GM19455 (cell line): Measurements from ENCODE around the gene ANXA6.
A peak's percentile ranks its signal among the peaks of the same experiment; 100 is the strongest.

ENCODE experiments used
- ATAC-seq: cut with Tn5 transposase; IDR thresholded peaks from one replicate; pipeline ENCODE4 v1.9.1; 2021; ENCODE audit not compliant: unreplicated experiment

ANXA6 gene

DNA sequence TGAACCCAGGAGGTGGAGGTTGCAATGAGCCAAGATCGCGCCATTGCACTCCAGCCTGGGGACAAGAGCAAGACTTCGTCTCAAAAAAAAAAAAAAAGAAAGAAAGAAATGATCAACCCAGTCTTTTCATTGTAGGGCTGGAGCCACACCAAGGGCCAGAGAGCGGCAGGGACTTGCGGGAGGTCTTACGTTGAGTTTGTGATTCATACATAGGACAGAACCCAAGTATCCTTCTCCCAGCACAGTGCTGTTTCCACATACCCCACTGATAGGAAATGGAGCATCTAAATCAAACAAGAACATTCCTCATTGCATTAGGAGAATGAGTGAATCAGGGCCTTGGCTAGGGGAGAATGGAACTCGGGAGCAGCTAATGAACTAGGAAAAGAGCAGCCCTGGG is 73.2 kb downstream of the ANXA6 start:
- ATAC-seq, result no peak

GRCh38 chr5:151083081-151083676 is 74.4 kb downstream of the ANXA6 start:
- no peak for ATAC-seq

- ATAC-seq, result no peak
These were observed 75.2 kb downstream of the ANXA6 start for GRCh38 chr5:151082282-151082902.

- no peak for ATAC-seq
These were observed 75.9 kb downstream of the ANXA6 start for GRCh38 chr5:151081431-151082281.

- peak; percentile 77 for ATAC-seq
These were observed 76.8 kb downstream of the ANXA6 start, which contains the start of gene TNIP1 for GRCh38 chr5:151080613-151081430. Gene TNIP1, minus strand, starts transcription at chr5:151081034. Its CDS starts 15,939 bp downstream, at chr5:151065095.

- ATAC-seq, result no peak
These were observed 77.6 kb downstream of the ANXA6 start for GRCh38 chr5:151079838-151080612.

- ATAC-seq, result peak; percentile 50
These were observed 78.9 kb downstream of the ANXA6 start for GRCh38 chr5:151078490-151079262.

DNA sequence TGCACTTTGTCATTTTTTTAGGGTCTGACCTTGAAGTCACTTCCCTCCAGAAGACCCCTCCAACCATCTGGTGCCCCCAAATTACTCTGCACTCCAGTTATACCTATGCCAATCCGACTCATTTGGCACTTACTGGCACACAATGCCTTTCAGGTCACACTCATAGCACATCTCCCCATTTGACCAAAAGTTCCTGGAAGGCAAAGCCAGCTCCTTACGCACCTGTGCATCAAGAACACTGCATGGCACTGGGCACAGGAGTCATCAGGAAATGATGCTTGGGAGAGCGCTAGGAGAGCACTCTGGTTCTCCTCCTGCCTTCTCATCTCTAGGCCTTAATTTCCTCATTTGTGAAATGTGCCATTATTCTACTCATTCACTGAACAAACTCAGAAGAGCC is 79.6 kb downstream of the ANXA6 start:
- ATAC-seq, result no peak

DNA sequence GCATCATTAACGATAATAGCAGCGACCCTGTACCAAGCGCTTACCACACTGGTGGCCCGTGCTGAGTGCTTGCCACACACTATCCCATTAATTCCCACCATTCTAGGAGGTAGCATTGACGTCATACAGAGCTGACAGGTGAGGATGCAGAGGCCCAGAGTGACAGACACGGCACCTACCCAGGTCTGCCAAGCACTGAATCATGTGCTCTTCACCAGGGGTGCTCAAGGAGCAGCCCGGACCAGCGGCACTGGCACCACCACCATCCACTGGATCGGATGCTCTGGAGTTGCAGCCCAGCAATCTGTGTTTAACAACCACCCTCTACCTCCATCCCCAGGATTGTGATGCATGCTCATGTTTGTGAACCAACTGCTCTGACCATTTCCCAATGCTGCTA is 80.2 kb downstream of the ANXA6 start:
- no peak for ATAC-seq

DNA sequence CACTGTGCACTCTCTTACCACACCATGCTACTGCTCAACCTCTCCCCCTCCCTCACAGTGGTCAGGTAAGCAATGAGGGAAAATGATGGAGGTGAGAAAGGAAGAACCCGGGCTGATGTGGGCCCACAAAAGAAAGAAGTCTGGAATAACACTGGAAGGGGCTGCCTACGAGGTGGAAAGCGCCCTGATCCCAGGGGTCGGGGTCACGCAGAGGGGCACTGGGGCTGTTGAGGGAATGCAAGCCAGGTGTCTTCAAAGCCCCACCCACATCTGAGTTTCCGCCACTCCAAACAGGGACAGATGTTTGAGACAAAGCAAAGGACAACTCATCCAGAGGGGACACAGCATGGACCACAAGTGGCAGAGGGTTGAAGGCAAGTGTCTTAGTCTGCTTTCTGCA is 81.0 kb downstream of the ANXA6 start:
- ATAC-seq, result no peak

DNA sequence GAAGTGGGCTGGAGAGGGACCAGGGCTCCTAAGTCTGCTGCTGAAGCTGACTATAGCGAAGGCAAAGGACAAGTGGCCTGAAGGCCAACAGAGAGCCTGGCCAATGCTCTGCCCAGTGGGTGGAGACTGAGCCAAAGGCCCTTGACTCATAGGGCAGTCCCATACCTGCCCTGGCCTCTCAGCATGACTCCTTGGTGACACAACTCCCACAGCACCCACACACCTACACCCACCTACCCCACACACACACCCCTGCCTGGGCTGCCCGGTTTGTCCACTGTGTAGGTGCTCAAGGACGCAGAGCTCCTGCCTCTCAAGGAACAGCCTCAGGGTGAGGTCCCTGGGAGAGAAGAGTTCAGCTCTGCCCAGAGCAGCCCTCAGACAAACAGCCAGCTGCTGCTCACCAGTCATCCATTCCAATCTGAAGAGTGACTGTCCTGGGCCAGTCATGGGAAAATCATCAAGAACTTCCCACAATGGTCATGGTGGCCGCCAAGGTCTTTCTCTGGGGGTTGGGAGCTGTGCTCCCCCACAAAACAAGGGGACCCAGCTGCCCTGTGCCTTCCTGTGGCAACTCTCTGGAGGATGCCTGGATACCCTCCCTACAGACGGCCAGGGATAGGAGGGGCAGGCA is 81.8 kb downstream of the ANXA6 start:
- ATAC-seq, result no peak

DNA sequence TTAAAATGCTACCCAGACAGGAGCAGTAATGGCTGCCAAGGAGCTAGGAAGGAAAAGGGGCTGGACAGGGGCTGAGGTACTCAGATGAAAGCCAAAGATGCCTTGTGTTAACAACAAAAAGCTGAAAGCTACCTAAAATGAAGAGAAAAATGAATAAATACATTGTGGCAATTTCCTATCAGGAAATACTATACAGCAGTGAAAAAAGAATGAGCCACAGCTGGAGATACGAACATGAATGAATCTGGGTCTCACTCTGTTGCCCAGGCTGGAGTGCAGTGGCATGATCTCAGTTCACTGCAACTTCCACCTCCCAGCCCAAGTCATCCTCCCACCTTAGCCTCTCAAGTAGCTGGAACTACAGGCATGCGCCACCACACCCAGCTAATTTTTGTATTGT is 83.0 kb downstream of the ANXA6 start:
- no peak for ATAC-seq

- no peak for ATAC-seq
These were observed 84.3 kb downstream of the ANXA6 start for GRCh38 chr5:151073280-151073679.

- ATAC-seq, result no peak
These were observed 85.0 kb downstream of the ANXA6 start for GRCh38 chr5:151072630-151073025.

- ATAC-seq, result no peak
These were observed 85.5 kb downstream of the ANXA6 start for GRCh38 chr5:151071848-151072629.

DNA sequence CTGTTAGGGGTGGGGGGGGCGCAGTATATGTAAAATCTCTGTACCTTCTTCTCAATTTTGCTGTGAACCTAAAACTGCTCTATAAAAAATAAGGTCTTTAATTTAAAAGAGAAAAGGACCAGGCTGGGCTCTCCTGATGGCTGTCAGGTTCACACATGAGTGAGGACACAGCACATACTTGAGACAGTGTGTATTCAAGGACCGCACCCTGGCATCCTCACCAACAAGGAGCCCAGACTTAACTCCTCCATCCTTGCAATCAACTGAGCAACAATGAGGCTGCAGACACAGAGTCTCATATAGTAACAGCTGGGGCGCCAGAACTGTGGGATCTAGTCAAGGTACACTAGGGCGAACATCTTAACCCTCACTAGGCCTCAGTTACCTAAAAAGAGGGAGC is 86.6 kb downstream of the ANXA6 start:
- no peak for ATAC-seq

- no peak for ATAC-seq
These were observed 87.1 kb downstream of the ANXA6 start for GRCh38 chr5:151070449-151070848.

GRCh38 chr5:151068433-151069197 is 89.0 kb downstream of the ANXA6 start:
- peak; percentile 59 for ATAC-seq
